Measurements from ENCODE around the gene UBE2S. TPM values are rescaled to one million over a fixed set of nuclear protein-coding genes. Genes with fewer than 3 reads are reported as not detected.

UBE2S gene
- total RNA-seq, 1 experiment from 2014 or later, result 393 TPM

GRCh38 chr19:55355213-55355821 lies 52.3 kb downstream of the UBE2S start:
- peaks cover 85% of the 10 kb centered on the region for H3K27me3 Mint-ChIP-seq (ENCODE audit: low read depth)
- TF ChIP-seq CTCF (conservative IDR thresholded peaks at IDR 0.05), result no peak
- WGBS (ENCODE audit: extremely low coverage, insufficient read length, low lambda C conversion rate), result no CpG with 5 or more reads among the region's 13 CpGs

More at GRCh38 chr19:55355213-55355821, 52.3 kb downstream of the UBE2S start:
- no peak overlapping the region for H4K8ac ChIP-seq (replicated peaks; ENCODE audit: insufficient read length, low read depth, low read length)
- Mint-ChIP-seq H3K4me1 (peaks cover 38 to 39% of the 10 kb centered on the region in 2 experiments), H3K27ac (peak overlapping the region in 1 of 3 experiments; percentile 55; a peak in 2 of 7 replicates), H3K4me3 (peak overlapping the region in 1 of 2 experiments; percentile 71; a peak in 2 of 5 replicates), H3K9me3 (no peaks in the 10 kb centered on the region; a peak in 1 of 5 replicates), H3K36me3 (ENCODE audit: insufficient read depth in 1 of 3, low read depth in 3 of 3) (peaks cover 2 to 28% (median 6%) of the 10 kb centered on the region in 3 experiments; a peak in 4 of 7 replicates)
- H3K23ac ChIP-seq (ENCODE audit: insufficient read length, low read depth, low read length), result no peak overlapping the region
- no peak overlapping the region for H2BK120ac ChIP-seq (ENCODE audit: low read depth, low read length, poor library complexity, severe bottlenecking)
- no peak overlapping the region for H3K4ac ChIP-seq (ENCODE audit: low read depth, low read length)
- no peaks in the 10 kb centered on the region for H3K79me2 ChIP-seq (ENCODE audit: insufficient read depth, low read length)
- H3K23me2 ChIP-seq (ENCODE audit: insufficient read length, low read depth, low read length, poor library complexity, severe bottlenecking), result peaks cover 7% of the 10 kb centered on the region
- H3K14ac ChIP-seq (ENCODE audit: insufficient read depth, low read length), result no peak overlapping the region
- H3K9ac ChIP-seq (ENCODE audit: extremely low read depth, insufficient read length, low read length), result no peak overlapping the region
- peaks cover 17% of the 10 kb centered on the region; the same call in 1 of the 2 replicates for H3K27me3 ChIP-seq (ENCODE audit: insufficient read depth, low read length)
- no peak overlapping the region for H3K56ac ChIP-seq (ENCODE audit: insufficient read length, low read depth, low read length)
- no peak overlapping the region for H2BK5ac ChIP-seq (ENCODE audit: insufficient read length, low read length)
- no peak for DNase-seq
- H2BK20ac ChIP-seq (ENCODE audit: low read depth, low read length, poor library complexity, severe bottlenecking), result no peak overlapping the region
- no peak overlapping the region for H4K91ac ChIP-seq (ENCODE audit: insufficient read length, low read depth, low read length)
- H3K18ac ChIP-seq (ENCODE audit: insufficient read length, low read depth, low read length), result no peak overlapping the region
- H2BK12ac ChIP-seq (ENCODE audit: insufficient read length, low read depth, low read length), result no peak overlapping the region
- no peak overlapping the region for H2AFZ ChIP-seq (ENCODE audit: low read length)
- H3K9me3 ChIP-seq (ENCODE audit: control insufficient read depth, low read depth, low read length), result no peaks in the 10 kb centered on the region
- no peaks in the 10 kb centered on the region for H3K79me1 ChIP-seq (ENCODE audit: insufficient read depth, low read depth, low read length, poor library complexity, severe bottlenecking)
- no peaks in the 10 kb centered on the region; the same call in 1 of the 2 replicates for H3K4me1 ChIP-seq (ENCODE audit: insufficient read depth, low read length)
- no peak overlapping the region for H3T11ph ChIP-seq (ENCODE audit: low read length)
- H3K4me2 ChIP-seq (ENCODE audit: insufficient read depth, insufficient read length, low read length), result no peak overlapping the region
- no peaks in the 10 kb centered on the region for H4K20me1 ChIP-seq (ENCODE audit: control insufficient read depth, insufficient read depth, insufficient read length)
- H4K5ac ChIP-seq (ENCODE audit: insufficient read length, low read depth, low read length), result no peak overlapping the region
- no peak overlapping the region for H2BK15ac ChIP-seq (ENCODE audit: low read depth, low read length)
- no peak overlapping the region for H3K27ac ChIP-seq (ENCODE audit: insufficient read length, low read depth, low read length)
- no peak overlapping the region for H2AK5ac ChIP-seq (ENCODE audit: insufficient read length, low read length)
